ENCODE results near the gene COPS7A. TPM values are rescaled to one million over a fixed set of nuclear protein-coding genes. Genes with fewer than 3 reads are reported as not detected.

The COPS7A gene
- total RNA-seq, 1 donor, result 79.9 TPM

- TF ChIP-seq CTCF (IDR thresholded peaks at IDR 0.05; ENCODE audit: insufficient read depth, low read depth, low read length), result no peak
- peak overlapping the region; percentile 51 for H3K4me3 ChIP-seq (ENCODE audit: low read depth, low read length)
Measured at GRCh38 chr12:6763380-6763779, 39.5 kb downstream of the COPS7A start.

DNA sequence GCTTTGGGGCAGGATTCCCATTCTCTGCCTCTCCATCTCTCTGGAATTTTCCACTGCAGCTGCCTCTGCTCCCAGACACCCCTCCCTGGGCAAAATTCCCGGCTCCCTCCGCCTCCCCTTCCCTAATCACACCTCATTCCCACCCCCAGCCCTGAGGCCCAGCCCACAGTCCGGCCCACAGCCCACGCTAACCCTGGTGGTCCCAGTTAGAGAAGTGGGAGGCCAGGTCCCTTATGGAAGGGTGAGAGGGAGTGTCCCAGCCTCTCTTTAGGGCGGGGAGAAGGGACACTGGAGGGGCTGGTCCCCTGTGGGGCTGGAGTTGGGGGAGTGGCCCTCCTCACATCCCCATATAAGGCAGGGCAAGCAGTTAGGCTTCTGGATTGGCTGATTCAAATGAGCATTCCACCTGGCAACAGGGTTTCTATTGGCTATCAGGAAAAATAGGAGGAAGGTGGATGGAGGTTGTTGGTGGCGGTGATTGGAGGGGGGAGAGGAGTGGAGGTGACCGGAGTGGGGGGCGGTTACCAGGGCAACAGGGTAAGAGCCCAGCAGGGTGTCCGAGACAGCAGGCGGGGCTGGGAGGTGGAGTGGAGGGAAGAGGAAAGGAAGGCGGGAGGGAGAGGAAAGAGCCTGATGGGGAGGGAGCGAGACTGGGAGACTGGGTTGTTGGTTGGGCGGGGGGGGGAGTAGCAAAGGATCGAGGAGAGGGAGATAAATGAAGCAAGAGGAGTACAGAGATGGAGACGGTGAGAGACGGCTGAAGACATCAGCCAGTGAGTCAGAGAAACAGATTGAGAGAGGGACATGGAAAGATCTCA is 40.4 kb downstream of the COPS7A start:
- TF ChIP-seq CTCF (IDR thresholded peaks at IDR 0.05; ENCODE audit: insufficient read depth, low read depth, low read length), result no peak
- peak overlapping the region; percentile 51 for H3K4me3 ChIP-seq (ENCODE audit: low read depth, low read length)

More at GRCh38 chr12:6763380-6763779, 39.5 kb downstream of the COPS7A start:
- no peak for DNase-seq (ENCODE audit: low read depth)

GRCh38 chr12:6765048-6765633 is 41.3 kb downstream of the COPS7A start:
- H3K4me3 ChIP-seq (ENCODE audit: low read depth, low read length), result peak overlapping the region; percentile 87
- peak; percentile 12 for DNase-seq (ENCODE audit: low read depth)
- TF ChIP-seq CTCF (IDR thresholded peaks at IDR 0.05; ENCODE audit: insufficient read depth, low read depth, low read length), result no peak

More for the DNA sequence above, 40.4 kb downstream of the COPS7A start:
- DNase-seq (ENCODE audit: low read depth), result peak; percentile 100

GRCh38 chr12:6765634-6766581 is 42.1 kb downstream of the COPS7A start, which contains the start of gene PTMS:
Gene PTMS, plus strand, starts transcription at chr12:6766363. Its CDS starts 343 bp downstream, at chr12:6766706.
- DNase-seq (ENCODE audit: low read depth), result peak; percentile 97
- peak within 1 kb of the TSS; percentile 87 for H3K4me3 ChIP-seq (ENCODE audit: low read depth, low read length)
- no peak for TF ChIP-seq CTCF (IDR thresholded peaks at IDR 0.05; ENCODE audit: insufficient read depth, low read depth, low read length)

DNA sequence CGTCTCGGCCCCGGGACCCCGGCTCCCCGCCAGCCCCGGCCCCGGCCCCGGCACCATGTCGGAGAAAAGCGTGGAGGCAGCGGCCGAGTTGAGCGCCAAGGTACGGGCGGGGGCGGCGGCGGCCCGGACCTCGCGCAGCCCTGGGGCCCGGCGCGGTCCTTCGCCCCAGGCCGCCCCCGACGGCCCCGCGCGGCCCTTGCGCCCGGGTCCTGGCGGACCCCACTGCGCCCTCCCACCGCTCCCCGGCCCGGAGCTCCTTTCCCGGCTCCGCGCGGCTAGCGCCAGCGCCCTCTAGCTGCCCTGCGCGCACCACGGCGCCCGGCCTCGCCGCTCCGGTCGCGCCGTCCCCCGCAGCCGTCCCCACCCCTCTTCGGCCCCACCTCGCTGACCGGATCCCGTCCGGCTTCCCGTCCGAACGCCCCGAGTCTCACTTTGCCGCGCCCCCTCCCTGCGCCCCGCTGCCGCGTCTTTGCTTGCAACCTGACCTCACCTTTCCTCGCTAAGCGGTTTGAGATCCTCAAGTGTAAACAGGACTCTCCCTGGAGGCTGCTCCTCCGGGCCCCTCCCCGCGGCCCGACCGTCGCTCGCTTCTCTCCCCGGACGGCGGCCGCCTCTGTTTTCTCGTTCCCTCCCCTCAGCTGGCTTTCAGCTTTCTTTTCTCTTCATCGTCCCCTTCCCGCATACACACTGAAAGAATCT is 43.0 kb downstream of the COPS7A start:
- DNase-seq (ENCODE audit: low read depth), result peak; percentile 76
- H3K4me3 ChIP-seq (ENCODE audit: low read depth, low read length), result peak overlapping the region; percentile 87
- TF ChIP-seq CTCF (IDR thresholded peaks at IDR 0.05; ENCODE audit: insufficient read depth, low read depth, low read length), result peak; percentile 47
